Hematopoietic multipotent progenitor cell treated with erythropoietin and hydrocortisone succinate and interleukin-3 and kit ligand, for 4 days (in vitro differentiated cells): ENCODE measurements around the gene COL27A1.
"Not testable (repeated sequence)": the region's sequence is repeated elsewhere in the genome, so short reads cannot be mapped to it uniquely, and the experiment has no call there.

Experiments
- DNase-seq: peaks from one replicate; pipeline ENCODE4 v3.0.0-alpha.2; 2015

Gene COL27A1

GRCh38 chr9:114328937-114329624 lies 173.7 kb downstream of the COL27A1 start:
- DNase-seq, result not testable (repeated sequence)

- not testable (repeated sequence) for DNase-seq
Observed at GRCh38 chr9:114329625-114330022, 174.3 kb downstream of the COL27A1 start, which contains the start of gene ORM2. Gene ORM2 (plus strand): TSS chr9:114329869. CDS start chr9:114329905, 36 bp downstream.

GRCh38 chr9:114330636-114331035 lies 175.3 kb downstream of the COL27A1 start:
- DNase-seq, result no peak

GRCh38 chr9:114331229-114332195 lies 176.2 kb downstream of the COL27A1 start:
- DNase-seq, result not testable (repeated sequence)

GRCh38 chr9:114332474-114333040 lies 177.2 kb downstream of the COL27A1 start:
- DNase-seq, result not testable (repeated sequence)

- not testable (repeated sequence) for DNase-seq
Observed at GRCh38 chr9:114333718-114334117, 178.4 kb downstream of the COL27A1 start.

- DNase-seq, result no peak
Observed at GRCh38 chr9:114334490-114334889, 179.2 kb downstream of the COL27A1 start.

- no peak for DNase-seq
Observed at GRCh38 chr9:114335745-114336144, 180.4 kb downstream of the COL27A1 start.

- DNase-seq, result no peak
Observed at GRCh38 chr9:114336157-114336556, 180.8 kb downstream of the COL27A1 start.

GRCh38 chr9:114336699-114337395 lies 181.5 kb downstream of the COL27A1 start:
- no peak for DNase-seq

- no peak for DNase-seq
Observed at GRCh38 chr9:114338187-114338586, 182.8 kb downstream of the COL27A1 start.

- DNase-seq, result peak; percentile 77
Observed at GRCh38 chr9:114339130-114339908, 184.0 kb downstream of the COL27A1 start.

- DNase-seq, result no peak
Observed at GRCh38 chr9:114341152-114341830, 186.0 kb downstream of the COL27A1 start.

GRCh38 chr9:114341991-114342390 lies 186.7 kb downstream of the COL27A1 start:
- no peak for DNase-seq

- no peak for DNase-seq
Observed at GRCh38 chr9:114342755-114343440, 187.6 kb downstream of the COL27A1 start.

- DNase-seq, result no peak
Observed at GRCh38 chr9:114343471-114344187, 188.3 kb downstream of the COL27A1 start.

- DNase-seq, result no peak
Observed at GRCh38 chr9:114344188-114344566, 188.8 kb downstream of the COL27A1 start.

GRCh38 chr9:114344692-114345091 lies 189.4 kb downstream of the COL27A1 start:
- no peak for DNase-seq

GRCh38 chr9:114345493-114346065 lies 190.2 kb downstream of the COL27A1 start:
- no peak for DNase-seq

GRCh38 chr9:114346146-114346545 lies 190.8 kb downstream of the COL27A1 start:
- no peak for DNase-seq
